ENCODE measurements around the gene MYO15A. TPM values are rescaled to one million over a fixed set of nuclear protein-coding genes. Genes with fewer than 3 reads are reported as not detected.

Gene MYO15A
- total and polyA plus RNA-seq, 7 donors = 0.10 to 0.76 (median 0.28) TPM

DNA sequence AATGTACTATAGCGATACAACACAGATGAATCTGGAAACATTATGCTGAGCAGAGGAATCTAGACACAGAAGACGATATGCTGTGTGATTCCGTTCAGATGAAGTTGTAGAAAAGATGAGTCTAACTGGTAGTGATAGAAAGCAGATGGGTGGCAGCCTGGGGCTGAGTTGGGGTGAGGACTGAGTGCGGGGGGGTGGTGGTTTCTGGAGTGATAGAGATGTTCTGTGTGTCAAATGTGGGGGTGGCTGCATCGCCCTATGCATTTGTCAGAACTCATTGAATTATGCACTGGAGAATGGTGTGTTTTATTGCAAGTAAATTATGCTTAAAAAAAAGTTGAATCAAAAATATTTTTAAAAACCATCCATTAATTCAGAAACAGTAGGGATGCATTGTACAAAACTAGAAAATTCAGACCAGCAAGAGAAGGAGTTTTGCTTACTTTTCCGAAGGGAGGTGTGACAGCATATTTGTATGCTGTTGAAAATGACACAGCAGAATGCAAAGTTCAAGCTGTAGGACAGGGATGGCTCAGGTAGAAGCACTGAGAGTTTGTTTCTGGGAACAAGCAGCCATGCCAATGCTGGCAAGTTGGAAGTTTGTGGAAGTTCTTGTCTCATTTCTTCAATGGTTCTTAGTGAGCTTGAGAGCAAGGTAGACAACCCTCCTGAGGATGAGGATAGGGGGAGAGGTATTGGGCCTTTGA, 33.8 kb upstream of the MYO15A start:
- Histone ChIP-seq H3K9me3 (no peaks in the 10 kb centered on the region), H3K27ac (no peak overlapping the region), H3K4me3 (no peak overlapping the region), H3K36me3 (ENCODE audit: insufficient read depth in 1 of 2, low read depth in 1 of 2) (no peaks in the 10 kb centered on the region), H3K27me3 (ENCODE audit: insufficient read depth in 3 of 3, low read length in 2 of 3) (no peaks in the 10 kb centered on the region), H3K4me1 (peaks cover 7% of the 10 kb centered on the region)
- intact Hi-C loops (cut with DNase I) = no loop called here
- DNase-seq = no peak
- TF ChIP-seq, protein P1, sequence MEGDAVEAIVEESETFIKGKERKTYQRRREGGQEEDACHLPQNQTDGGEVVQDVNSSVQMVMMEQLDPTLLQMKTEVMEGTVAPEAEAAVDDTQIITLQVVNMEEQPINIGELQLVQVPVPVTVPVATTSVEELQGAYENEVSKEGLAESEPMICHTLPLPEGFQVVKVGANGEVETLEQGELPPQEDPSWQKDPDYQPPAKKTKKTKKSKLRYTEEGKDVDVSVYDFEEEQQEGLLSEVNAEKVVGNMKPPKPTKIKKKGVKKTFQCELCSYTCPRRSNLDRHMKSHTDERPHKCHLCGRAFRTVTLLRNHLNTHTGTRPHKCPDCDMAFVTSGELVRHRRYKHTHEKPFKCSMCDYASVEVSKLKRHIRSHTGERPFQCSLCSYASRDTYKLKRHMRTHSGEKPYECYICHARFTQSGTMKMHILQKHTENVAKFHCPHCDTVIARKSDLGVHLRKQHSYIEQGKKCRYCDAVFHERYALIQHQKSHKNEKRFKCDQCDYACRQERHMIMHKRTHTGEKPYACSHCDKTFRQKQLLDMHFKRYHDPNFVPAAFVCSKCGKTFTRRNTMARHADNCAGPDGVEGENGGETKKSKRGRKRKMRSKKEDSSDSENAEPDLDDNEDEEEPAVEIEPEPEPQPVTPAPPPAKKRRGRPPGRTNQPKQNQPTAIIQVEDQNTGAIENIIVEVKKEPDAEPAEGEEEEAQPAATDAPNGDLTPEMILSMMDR (IDR thresholded peaks at IDR 0.05) = no peak
- 86 to 90% (median 87%) methylated on average over 6 of the region's 6 CpGs for WGBS, 3 donors
- no peak for ATAC-seq

DNA sequence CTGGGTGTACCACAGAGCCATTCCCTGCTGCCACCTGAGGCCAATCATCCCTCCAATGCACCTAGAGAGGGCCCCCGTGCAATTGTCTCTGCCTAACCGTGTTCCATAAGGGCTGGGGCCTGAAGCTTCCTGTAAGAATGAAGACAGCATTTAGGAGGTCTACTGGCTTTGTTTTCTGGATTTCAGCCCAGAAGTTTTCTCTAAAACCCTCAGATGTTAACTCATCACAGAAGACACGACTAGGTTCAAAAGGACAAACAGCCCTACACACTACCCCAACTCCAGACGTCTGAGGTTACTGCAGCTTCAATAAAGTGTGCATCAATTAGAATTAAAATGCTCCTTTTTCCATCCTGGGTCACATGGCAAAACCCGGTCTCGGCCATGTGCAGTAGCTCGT, 31.6 kb upstream of the MYO15A start:
- H3K4me1 ChIP-seq = no peaks in the 10 kb centered on the region
- TF ChIP-seq, protein P1 (IDR thresholded peaks at IDR 0.05) = no peak
- H3K4me3 ChIP-seq = no peak overlapping the region
- 51 to 55% (median 52%) methylated on average over 7 of the region's 7 CpGs for WGBS, 3 donors
- no peaks in the 10 kb centered on the region for H3K9me3 ChIP-seq
- H3K27ac ChIP-seq = no peak overlapping the region
- ATAC-seq = no peak
- intact Hi-C loops (cut with DNase I) = no loop called here
- DNase-seq = no peak
- H3K36me3 ChIP-seq (ENCODE audit: insufficient read depth in 1 of 2, low read depth in 1 of 2) = no peaks in the 10 kb centered on the region
- H3K27me3 ChIP-seq (ENCODE audit: insufficient read depth in 3 of 3, low read length in 2 of 3) = no peaks in the 10 kb centered on the region

DNA sequence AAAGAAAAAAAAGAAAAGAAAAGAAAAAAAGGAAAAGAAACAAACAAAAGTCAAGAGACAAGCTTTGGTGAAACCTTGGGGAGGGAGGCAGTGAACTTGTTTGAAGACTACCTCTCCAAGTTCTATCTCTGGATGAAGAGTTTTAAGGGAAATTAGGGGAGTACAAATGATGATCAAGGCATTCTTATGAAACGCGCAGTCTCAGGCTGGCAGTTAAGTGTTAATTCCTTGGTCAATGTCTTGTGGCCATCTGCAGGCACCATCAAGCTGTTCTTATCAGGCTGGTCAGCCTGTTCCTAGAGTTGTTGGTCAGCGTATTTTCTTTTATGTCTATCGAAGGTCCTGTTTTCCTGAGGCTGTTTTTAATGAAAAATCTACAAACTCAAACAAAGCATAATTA, 29.0 kb upstream of the MYO15A start:
- intact Hi-C loops (cut with DNase I) = no loop called here
- WGBS, 3 donors = 75 to 83% (median 82%) methylated on average over 4 of the region's 4 CpGs
- Histone ChIP-seq H3K9me3 (no peaks in the 10 kb centered on the region), H3K27me3 (ENCODE audit: insufficient read depth in 3 of 3, low read length in 2 of 3) (no peaks in the 10 kb centered on the region), H3K4me3 (no peak overlapping the region), H3K4me1 (no peaks in the 10 kb centered on the region), H3K27ac (no peak overlapping the region), H3K36me3 (ENCODE audit: insufficient read depth in 1 of 2, low read depth in 1 of 2) (no peaks in the 10 kb centered on the region)
- ATAC-seq = no peak
- no peak for DNase-seq
- TF ChIP-seq, protein P1 (IDR thresholded peaks at IDR 0.05) = no peak

DNA sequence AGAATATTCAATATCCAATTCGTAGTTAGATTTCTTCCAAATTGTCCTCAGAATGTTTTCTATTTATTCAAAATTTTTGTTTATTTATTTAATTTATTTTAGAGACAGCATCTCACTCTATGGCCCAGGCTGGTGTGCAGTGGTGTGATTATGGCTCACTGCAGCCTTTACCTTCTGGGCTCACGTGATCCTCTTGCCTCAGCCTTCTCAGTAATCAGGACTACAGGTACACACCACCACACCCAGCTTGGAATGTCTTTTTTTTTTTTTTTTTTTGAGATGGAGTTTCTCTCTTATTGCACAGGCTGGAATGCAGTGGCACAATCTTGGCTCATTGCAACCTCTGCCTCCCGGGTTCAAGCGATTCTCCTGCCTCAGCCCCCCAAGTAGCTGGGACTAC, 24.3 kb upstream of the MYO15A start:
- H3K4me3 ChIP-seq = no peak overlapping the region
- intact Hi-C loops (cut with DNase I) = no loop called here
- H3K36me3 ChIP-seq (ENCODE audit: insufficient read depth in 1 of 2, low read depth in 1 of 2) = no peaks in the 10 kb centered on the region
- DNase-seq (peak in 1 of 2 donors; percentile 0), ATAC-seq (no peak)
- H3K9me3 ChIP-seq = no peaks in the 10 kb centered on the region
- TF ChIP-seq, protein P1 (IDR thresholded peaks at IDR 0.05) = no peak
- no peak overlapping the region for H3K27ac ChIP-seq
- H3K27me3 ChIP-seq (ENCODE audit: insufficient read depth in 3 of 3, low read length in 2 of 3) = no peaks in the 10 kb centered on the region
- H3K4me1 ChIP-seq = peaks cover 8% of the 10 kb centered on the region
- 88 to 90% (median 90%) methylated on average over 4 of the region's 4 CpGs for WGBS, 3 donors

All from psoas muscle (tissue), 8 donors.